H7 (cell line): ENCODE data around the gene RUFY1. TPM values are rescaled to one million over a fixed set of nuclear protein-coding genes. Genes with fewer than 3 reads are reported as not detected.
A peak's percentile ranks its signal among the peaks of the same experiment; 100 is the strongest.
"Not testable (repeated sequence)": the region's sequence is repeated elsewhere in the genome, so short reads cannot be mapped to it uniquely, and the experiment has no call there.

Experiments
- DNase-seq: peaks from one replicate; pipeline ENCODE4 v3.0.0; 2012
- H3K27me3 ChIP-seq: 2 replicates; pipeline ENCODE4 v1.6.0; 2011; ENCODE audit warnings: mild to moderate bottlenecking, low read length; ENCODE audit not compliant: control insufficient read depth, insufficient read depth
- H3K36me3 ChIP-seq: replicated peaks from 2 replicates; pipeline ENCODE4 v1.5.1; 2011; ENCODE audit warnings: low read length; ENCODE audit not compliant: control insufficient read depth, insufficient read depth
- H3K4me3 ChIP-seq: 2 replicates; pipeline ENCODE4 v1.5.1; 2011; ENCODE audit warnings: low read depth, mild to moderate bottlenecking, control low read depth, low read length, moderate library complexity; ENCODE audit not compliant: insufficient read depth
- total RNA-seq: library from RNA; depleted of rRNA; stranded (reverse); fragments of >200 nt; shearing (Covaris generic); gene quantifications from 2 replicates; pipeline ENCODE4 v1.2.3, GENCODE V29; 2014

Gene RUFY1
- total RNA-seq, 1 experiment from 2014 or later = 25.5 TPM

DNA sequence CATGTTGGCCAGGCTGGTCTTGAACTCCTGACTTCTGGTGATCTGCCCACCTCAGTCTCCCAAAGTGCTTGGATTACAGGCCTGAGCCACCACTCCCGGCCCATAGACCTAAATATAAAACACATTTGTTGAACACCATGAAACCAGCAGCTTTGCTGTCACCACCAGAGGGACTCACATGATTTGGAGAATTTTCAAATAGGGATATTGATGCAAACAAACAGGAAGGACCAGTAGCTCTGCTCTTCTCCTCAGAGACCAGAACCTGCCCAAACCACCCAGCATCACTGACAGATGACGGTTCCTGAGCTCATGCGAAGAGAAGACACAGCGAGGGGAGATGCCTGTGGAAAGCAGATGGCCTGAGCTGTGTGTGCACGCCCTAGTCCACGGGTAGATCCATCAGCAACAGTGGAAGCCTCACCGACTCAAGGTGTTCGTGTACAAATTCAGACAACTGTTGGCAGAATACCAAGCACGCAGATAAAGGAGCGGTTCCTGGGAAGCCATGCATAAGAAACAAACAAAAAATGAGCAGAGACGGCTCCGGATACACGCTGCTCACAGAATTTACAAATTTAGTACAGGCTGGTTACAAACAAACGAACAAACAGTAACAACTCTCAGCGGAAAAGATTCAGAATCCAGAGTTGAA lies 30.8 kb upstream of the RUFY1 start:
- H3K4me3 ChIP-seq, H3K27me3 ChIP-seq, DNase-seq, H3K36me3 ChIP-seq: not testable (repeated sequence)

DNA sequence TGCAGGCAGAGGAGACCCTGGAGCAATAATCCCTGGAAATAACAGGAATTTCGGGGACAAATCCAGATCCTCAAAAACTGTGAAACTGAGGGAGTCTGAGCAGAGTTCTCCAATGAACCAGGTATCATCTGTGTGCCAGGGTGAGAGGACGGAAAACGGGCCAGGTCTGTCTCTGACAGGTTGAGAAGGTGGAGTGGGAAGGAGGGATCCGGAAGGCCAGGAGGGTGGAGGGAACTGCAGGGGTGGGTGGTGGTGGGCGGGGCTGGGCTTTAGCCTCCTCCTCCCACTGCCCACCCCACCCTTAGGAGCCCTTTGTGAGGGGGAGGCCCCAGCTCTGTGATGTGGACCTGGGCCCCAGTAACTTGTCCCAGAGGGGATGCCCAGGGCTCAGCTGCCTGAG lies 28.2 kb upstream of the RUFY1 start:
- H3K36me3 ChIP-seq, H3K27me3 ChIP-seq, H3K4me3 ChIP-seq, DNase-seq: not testable (repeated sequence)

DNA sequence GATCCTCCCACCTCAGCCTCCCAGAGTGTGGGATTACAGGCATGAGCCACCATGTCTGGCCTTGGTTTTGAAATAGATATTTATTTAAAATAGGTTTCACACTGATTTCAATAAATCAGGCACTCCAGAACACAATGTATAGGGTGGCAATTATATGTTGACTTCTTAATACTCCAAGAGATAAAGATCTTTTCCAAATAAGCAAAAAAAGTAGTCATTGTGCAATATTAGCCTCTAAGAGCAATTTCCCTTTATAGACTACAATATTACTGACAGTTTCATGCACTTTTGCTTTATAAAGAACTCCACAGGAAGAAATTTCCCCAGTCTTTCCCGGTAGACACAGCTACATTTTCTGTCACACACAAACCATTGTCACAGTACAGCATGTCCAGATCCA lies 23.4 kb upstream of the RUFY1 start:
- H3K27me3 ChIP-seq = peaks cover 4% of the 10 kb centered on the region; the same call in 1 of the 2 replicates
- DNase-seq = no peak

DNA sequence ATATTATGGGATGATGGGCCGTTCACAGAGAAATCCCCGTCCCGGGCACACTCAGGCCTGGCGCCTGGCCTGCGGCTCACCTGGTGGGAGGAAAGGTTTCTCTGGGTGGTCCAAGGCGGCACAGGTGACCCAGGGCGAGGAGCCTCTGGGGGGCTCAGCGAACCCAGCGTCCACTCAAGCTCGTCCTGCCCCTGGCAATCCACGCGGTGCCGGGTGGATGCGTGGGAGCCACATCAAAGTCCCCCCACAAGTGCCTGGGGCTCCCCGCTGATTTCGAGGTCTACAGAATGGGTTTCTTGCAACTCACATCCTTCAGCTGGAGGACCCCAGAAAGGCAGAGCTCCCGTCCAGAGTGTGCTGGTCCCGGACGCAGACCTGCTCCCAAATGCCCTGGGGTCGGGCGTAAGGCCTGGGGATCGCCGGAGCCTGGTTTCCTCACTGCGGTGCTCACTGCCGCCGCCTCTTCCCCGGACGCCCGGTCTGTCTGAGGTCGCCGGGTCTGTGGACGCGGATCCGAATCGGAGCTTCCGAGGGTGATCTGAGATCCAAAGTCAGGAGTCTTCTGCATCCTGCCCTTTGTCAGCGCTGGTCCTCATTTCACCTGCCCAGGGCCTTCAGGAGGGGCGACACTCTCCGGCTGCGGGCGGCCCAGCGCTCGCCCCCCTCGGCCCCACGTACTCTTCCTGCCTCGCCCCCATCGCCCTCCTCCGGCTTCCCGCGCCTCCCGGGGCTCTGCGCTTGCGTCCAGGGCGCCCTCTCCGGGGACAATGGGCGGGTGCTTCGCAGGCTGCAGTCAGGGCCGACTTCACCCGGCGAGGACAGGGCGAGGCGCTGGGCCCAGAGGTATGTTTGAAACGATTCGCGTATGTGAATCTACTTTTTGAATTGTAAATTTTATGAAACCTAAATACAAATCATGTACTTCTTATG lies 20.0 kb upstream of the RUFY1 start:
- DNase-seq = peak; percentile 93
- peak overlapping the region; percentile 60 for H3K4me3 ChIP-seq
- H3K27me3 ChIP-seq = peaks cover 4% of the 10 kb centered on the region; the same call in 1 of the 2 replicates
- no peaks in the 10 kb centered on the region for H3K36me3 ChIP-seq

More for the DNA sequence above, 23.4 kb upstream of the RUFY1 start:
- no peak overlapping the region for H3K4me3 ChIP-seq
- no peaks in the 10 kb centered on the region for H3K36me3 ChIP-seq

DNA sequence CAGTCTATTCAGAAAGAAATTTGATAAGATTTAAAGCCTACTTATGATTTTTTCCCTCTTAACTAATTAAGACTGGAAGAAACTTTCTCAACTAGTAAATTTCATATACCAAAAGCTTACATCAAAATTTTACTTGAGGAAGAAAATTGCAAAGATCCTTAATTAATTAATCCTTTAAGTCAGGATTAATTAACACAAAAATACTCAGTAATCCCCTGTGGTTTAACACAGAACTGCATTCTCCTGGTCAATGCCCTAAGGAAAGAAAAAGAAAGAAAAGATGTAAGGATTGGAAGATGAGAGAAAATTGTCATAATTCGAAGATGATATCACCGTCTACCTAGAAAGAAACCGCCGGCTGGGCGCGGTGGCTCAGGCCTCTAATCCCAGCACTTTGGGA lies 17.3 kb upstream of the RUFY1 start:
- Histone ChIP-seq H3K27me3 (peaks cover 4% of the 10 kb centered on the region; the same call in 1 of the 2 replicates), H3K4me3 (no peak overlapping the region), H3K36me3 (no peaks in the 10 kb centered on the region)
- no peak for DNase-seq

DNA sequence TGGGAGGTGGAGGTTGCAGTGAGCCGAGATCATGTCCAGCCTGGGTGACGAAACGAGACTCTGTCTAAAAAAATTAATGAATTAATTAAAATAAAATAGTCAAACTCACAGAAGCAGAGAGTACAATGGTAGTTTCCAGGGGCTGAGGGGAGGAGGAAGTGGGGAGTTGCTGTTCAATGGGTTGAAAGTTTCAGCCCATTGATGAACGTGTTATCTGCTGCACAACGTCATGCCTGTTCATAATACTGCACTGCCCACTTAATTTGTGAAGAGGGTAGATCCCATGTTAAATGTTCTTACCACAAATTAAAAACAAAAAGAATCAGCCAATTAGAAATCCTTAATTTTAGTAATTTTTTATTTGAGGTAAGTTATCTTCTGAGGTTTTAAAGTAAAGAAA lies 16.4 kb upstream of the RUFY1 start:
- no peak for DNase-seq
- no peak overlapping the region for H3K4me3 ChIP-seq

DNA sequence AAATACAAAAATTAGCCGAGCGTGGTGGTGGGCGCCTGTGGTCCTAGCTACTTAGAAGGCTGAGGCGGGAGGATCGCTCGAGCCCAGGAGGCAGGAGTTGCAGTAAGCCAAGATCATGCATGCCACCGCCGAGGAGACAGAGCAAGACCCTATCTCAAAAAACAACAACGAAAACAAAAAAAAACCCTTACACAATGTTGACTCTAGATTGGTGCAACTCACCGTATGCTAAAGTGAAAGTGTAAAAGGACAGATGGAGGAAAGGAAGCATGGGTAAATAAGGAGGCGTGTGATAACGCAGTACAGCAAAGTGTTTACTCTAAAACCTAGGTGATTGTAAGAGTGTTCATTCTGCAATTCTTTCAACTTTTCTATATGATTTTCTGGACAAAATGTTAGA lies 15.9 kb upstream of the RUFY1 start:
- DNase-seq = no peak
- Histone ChIP-seq H3K4me3 (no peak overlapping the region), H3K36me3 (no peaks in the 10 kb centered on the region), H3K27me3 (peaks cover 4% of the 10 kb centered on the region; the same call in 1 of the 2 replicates)

More for the DNA sequence above, 16.4 kb upstream of the RUFY1 start:
- no peaks in the 10 kb centered on the region for H3K36me3 ChIP-seq
- H3K27me3 ChIP-seq = peaks cover 4% of the 10 kb centered on the region; the same call in 1 of the 2 replicates

DNA sequence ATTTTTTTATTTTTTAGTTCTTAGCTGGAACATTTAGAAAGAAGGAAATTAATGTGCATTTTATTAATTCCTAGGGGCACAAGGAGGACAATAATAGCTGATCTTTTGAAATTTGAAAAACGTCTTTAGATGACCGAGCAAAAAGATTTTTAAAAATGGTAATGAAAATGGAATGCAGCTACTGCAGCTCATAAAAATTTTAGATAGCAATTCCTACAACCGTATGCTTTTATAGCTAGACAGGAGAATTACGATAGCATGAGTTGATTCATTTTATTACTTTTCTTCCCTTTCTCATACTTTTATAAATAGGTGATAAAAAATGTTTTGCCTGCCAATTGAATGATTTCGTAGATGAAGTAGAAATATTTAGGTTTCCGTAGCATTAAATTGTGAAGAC lies 13.7 kb upstream of the RUFY1 start:
- Histone ChIP-seq H3K4me3 (no peak overlapping the region), H3K36me3 (no peaks in the 10 kb centered on the region), H3K27me3 (no peaks in the 10 kb centered on the region)
- no peak for DNase-seq

DNA sequence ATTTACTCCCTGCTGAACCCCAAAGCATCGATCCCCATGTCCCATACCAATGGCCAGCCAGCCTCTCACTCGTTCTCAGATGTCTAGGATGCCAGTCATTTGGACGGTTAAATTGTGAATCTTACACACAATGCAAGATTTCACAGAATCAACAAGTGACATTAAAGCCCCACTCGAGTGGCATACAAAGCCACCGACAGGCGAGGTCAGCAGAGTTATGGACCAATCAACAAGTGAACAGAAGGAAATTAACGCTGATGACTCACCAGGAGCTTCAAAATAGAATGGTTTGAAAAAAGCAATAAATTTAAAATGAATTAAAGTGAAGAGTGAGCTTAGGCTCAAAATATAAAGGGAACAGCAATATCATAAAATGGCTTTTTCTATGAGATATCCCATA lies 8.2 kb upstream of the RUFY1 start:
- DNase-seq = no peak
- Histone ChIP-seq H3K36me3 (no peaks in the 10 kb centered on the region), H3K27me3 (no peaks in the 10 kb centered on the region), H3K4me3 (no peak overlapping the region)

DNA sequence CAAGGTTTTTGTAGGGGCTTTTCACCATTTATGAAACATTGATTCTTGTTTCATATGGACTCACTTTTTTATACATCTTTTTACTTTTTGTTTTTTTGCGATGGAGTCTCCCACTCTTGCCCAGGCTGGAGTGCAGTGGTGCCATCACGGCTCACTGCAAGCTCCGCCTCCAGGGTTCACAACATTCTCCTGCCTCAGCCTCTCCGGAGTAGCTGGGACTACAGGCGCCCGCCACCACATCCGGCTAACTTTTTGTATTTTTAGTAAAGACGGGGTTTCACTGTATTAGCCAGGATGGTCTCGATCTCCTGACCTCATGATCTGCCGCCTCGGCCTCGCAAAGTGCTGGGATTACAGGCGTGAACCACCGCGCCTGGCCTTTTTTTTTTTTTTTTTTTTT lies 7.1 kb upstream of the RUFY1 start:
- not testable (repeated sequence) for DNase-seq, H3K36me3 ChIP-seq, H3K4me3 ChIP-seq, H3K27me3 ChIP-seq

DNA sequence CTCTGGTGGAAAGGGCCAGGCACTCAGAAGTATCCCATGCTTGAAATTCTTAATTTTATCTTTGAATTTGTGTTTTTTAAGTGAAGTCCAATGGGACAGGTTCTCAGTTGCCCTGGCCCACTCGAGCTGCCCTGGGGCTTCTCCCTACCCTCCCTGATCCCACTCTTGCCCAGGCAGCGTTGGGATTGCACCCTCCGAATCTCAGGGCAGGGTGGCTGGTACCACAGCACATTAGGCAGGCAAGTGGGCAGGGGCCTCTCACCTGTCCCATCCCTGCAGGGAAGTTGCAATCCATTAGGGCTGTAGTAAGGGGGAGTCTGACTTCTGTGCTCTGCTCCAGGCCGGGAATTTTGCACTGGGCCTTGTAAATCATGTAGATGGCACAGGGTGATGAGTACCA lies 2.7 kb downstream of the RUFY1 start:
- no peak for DNase-seq
- Histone ChIP-seq H3K4me3 (no peak overlapping the region), H3K36me3 (no peaks in the 10 kb centered on the region), H3K27me3 (no peaks in the 10 kb centered on the region)

DNA sequence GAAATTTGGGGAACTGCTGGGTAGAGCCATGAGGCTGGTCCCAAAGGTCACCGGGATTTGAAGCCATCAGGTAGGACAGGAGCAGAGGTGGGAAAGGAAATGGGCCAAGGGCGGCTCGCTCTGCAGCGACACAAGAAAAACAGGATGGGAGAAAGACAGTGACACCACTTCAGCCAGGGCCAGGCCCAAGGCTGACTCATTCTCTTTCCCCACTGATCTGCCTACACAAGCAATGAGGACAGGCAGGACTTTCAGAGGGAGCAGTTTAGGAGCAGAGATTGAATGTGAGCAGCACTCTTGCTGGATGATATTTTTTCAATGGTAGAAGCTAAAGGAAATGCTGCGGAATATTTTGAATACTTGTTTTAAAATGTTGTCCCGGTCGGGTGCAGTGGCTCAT lies 3.5 kb downstream of the RUFY1 start:
- Histone ChIP-seq H3K36me3 (no peaks in the 10 kb centered on the region), H3K4me3 (no peak overlapping the region), H3K27me3 (no peaks in the 10 kb centered on the region)
- DNase-seq = no peak

DNA sequence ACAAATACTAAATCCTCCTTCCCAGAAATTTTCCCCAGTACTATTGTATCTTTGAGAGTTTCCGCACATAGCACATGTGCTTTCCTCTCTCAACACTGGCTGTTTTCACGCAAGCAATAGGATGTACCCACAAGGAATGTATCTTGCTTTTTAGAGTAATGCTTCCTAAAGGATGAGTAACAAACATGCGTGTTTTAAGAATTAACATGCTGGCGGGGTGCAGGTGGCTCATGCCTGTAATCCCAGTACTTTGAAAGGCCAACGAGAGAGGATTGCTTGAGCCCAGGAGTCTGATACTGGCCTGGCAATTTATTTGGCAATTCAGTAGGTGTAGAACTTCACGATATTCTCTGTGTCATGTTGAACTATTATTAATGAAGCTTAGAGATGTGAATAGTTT lies 4.6 kb downstream of the RUFY1 start:
- DNase-seq = no peak
- Histone ChIP-seq H3K36me3 (no peaks in the 10 kb centered on the region), H3K4me3 (no peak overlapping the region), H3K27me3 (no peaks in the 10 kb centered on the region)

DNA sequence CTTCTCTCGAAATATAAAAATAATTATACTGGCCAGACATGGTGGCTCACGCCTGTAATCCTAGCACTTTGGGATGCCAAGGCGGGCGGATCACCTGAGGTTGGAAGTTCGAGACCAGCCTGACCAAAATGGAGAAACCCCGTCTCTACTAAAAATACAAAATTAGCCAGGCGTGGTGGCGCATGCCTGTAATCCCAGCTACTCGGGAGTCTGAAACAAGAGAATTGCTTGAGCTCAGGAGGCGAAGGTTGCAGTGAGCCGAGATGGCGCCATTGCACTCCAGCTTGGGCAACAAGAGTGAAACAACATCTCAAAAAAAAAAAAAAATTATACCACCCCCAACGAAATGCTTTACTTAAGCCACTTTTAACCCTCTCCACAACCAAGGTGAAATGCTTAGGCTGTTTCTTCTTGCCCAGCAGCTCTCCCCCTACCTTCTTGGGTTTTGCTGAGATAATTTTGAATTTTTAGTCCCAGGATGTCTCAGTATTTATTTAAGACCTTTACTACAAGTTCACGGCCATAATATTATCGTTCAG lies 8.0 kb downstream of the RUFY1 start:
- DNase-seq = peak; percentile 40
- not testable (repeated sequence) for H3K4me3 ChIP-seq, H3K27me3 ChIP-seq, H3K36me3 ChIP-seq

DNA sequence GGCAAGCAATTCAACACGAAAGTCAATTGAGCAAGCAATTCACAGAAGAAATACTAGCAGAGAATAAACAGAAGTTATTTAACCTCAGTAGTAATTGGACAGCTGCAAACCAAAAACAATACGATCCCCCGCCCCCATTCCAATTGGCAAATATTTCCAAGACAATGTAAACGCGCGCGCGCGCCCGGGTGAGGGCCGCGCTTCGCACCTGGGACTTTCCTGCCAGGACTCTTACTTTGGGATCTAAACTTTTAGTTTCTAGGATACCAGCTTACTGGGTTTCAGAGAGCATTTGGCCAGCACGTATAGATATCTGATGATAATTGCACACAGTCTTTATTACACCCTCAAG lies 8.6 kb downstream of the RUFY1 start:
- Histone ChIP-seq H3K4me3 (peak overlapping the region; percentile 37), H3K27me3 (no peaks in the 10 kb centered on the region), H3K36me3 (peaks cover 12% of the 10 kb centered on the region)
- DNase-seq = peak; percentile 88
